Measurements from ENCODE around the gene WIPF2.
"Not testable (repeated sequence)": the region's sequence is repeated elsewhere in the genome, so short reads cannot be mapped to it uniquely, and the experiment has no call there.

WIPF2 gene

DNA sequence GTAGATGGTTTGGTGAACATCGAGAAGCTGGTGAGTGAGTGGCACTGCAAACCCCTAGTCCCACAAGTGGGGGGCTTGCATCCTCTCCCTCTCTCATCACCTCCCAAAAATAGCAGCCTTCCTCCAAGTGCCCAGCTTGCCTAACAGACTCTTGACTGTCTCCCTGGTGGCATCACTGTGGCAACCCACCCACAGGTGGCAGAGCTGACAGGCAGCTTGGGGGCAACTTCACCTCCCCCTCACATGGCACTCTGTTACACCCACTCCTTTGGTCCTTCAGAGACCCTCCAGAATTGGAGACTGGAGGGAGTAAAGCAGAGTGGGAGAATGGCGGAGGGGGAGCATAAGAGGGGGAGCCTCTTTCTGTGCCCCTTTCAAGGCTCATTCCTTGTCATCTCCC, 26.1 kb upstream of the WIPF2 start:
- DNase-seq (ENCODE audit: low read depth in 2 of 2): no peak

DNA sequence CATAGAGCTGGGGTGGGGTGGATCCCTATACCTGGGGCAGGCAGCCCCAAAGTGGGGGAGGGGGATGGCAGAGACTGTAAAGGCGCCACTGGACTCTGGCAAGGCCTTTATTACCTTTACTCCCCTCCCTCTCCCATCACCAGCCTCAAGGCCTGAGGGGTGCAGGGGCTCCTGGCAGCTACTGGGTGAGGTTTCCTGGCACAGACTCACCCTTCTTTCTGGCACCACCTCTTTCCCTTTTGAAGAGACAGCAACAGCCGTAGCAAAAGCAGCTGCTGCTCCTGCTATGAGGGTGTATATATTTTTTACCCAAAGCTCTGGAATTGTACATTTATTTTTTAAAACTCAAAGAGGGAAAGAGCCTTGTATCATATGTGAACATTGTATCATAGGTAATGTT, 24.3 kb upstream of the WIPF2 start:
- no peak for DNase-seq (ENCODE audit: low read depth in 2 of 2)

DNA sequence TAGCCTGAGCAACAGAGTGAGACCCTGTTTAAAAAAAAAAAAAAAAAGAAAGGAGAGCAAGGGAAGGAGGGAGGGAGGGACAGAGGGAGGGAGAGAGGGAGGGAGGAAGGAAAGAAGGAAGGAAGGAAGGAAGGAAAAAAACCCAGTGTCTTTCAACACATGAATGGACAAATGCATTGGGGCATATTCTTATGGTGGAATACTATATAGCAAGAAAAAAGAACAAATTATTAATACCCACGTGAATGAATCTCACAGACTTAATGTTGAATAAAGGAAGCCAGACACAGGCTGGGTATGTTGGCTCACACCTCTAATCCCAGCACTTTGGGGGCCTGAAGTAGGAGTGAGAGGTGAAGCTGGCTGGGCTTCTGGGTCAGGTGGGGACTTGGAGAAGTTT, 21.6 kb upstream of the WIPF2 start:
- DNase-seq (ENCODE audit: low read depth in 2 of 2): no peak

DNA sequence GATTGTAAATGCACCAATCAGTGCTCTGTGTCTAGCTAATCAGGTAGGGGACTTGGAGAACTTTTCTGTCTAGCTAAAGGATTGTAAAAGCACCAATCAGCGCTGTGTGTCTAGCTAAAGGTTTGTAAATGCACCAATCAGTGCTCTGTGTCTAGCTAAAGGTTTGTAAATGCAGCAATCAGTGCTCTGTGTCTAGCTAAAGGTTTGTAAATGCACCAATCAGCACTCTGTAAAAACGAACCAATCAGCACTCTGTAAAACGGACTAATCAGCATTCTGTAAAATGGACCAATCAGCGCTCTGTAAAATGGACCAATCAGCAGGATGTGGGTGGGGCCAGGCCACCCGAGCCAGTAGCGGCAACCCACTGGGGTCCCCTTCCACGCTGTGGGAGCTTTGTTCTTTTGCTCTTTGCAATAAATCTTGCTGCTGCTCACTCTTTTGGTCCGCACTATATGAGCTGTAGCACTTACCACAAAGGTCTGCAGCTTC, 21.1 kb upstream of the WIPF2 start:
- not testable (repeated sequence) for DNase-seq (ENCODE audit: low read depth in 2 of 2)

DNA sequence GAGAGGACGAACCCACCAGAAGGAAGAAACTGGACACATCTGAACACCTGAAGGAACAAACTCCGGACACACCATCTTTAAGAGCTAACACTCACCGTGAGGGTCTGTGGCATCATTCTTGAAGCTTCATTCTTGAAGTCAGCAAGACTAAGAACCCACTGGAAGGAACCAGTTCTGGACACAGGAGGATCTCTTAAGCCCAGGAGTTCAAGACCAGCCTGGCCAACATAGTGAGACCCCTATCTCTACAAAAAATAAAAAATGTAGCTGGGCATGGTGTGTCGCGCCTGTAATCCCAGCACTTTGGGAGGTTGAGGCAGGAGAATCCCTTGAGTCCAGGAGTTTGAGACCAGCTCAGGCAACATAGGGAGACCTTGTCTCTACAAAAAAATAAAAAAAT, 20.5 kb upstream of the WIPF2 start:
- no peak for DNase-seq (ENCODE audit: low read depth in 2 of 2)

DNA sequence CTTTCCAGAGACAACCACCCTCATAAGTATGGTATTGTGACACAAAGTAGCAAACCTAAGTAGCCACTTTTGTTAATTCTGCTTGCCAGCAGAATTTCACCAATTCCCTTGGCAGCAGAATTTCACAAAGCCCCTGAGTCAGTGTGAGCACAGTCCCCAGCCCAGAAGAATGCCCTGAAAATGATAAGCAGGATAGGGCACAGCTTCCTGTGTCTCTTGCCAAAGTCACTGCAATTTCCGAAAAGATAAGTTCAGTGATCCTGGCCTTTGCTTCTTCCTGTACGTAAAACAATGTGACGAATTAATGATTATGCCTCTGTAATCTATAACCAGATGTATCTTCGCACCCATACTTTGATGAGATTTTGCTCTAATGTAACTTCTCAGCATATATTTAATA, 16.0 kb upstream of the WIPF2 start:
- no peak for DNase-seq (ENCODE audit: low read depth in 2 of 2)

DNA sequence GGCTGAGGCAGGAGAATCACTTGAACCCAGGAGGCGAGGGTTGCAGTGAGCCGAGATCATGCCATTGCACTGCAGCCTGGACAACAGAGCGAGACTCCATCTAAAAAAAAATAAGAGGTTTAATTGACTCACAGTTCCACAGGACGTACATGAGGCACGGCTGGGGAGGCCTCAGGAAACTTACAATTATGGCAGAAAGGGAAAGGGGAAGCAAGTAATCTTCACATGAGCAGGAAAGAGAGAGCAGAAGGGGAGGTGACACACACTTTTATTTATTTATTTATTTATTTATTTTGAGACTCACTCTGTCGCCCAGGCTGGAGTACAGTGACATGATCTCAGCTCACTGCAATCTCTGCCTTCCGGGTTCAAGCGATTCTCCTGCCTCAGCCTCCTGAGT, 12.9 kb upstream of the WIPF2 start:
- not testable (repeated sequence) for DNase-seq (ENCODE audit: low read depth in 2 of 2)

DNA sequence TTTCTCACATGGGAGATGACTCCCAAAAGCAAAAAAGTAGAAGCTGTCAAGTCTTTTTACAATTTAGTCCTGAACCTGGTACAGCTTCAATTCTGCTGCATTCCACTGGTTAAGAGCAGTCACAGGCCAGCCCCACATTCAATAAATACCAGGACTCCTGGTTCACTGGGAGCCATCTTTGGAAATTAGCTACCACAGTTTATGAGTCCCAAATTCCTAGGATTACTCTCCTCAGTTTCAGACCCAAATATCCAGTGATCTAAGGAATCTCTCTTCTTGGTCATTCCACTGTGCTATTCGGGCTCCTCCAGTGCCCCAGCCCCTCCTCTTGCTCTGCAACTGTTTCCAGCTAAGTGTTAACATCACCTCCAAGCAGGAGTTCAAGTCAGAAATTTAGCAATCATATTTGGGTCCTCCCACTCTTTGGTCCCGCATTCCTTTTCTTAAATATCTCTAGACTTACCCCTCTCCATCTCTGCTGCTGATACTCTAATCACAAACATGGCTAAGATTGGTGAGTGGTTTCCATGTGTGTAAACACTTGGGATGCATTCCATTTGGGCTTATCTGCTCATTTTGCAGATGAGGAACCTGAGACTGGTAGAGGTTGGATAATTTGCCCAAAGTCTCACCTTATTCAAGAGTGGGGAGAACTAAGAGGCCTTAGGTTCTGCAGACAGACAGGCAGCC, 9.6 kb upstream of the WIPF2 start:
- DNase-seq (ENCODE audit: low read depth in 2 of 2): no peak

DNA sequence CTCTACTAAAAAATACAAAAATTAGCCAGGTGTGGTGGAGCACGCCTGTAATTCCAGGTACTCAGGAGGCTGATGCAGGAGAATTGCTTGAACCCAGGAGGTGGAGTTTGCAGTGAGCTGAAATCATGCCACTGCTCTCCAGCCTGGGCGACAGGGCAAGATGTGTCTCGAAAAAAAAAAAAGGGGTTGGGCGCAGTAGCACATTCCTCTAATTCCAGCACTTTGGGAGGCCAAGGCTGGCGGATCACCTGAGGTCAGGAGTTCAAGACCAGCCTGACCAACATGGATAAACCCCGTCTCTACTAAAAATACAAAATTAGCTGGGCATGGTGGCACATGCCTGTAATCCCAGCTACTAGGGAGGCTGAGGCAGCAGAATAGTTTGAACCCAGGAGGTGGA, 5.2 kb upstream of the WIPF2 start:
- not testable (repeated sequence) for DNase-seq (ENCODE audit: low read depth in 2 of 2)

DNA sequence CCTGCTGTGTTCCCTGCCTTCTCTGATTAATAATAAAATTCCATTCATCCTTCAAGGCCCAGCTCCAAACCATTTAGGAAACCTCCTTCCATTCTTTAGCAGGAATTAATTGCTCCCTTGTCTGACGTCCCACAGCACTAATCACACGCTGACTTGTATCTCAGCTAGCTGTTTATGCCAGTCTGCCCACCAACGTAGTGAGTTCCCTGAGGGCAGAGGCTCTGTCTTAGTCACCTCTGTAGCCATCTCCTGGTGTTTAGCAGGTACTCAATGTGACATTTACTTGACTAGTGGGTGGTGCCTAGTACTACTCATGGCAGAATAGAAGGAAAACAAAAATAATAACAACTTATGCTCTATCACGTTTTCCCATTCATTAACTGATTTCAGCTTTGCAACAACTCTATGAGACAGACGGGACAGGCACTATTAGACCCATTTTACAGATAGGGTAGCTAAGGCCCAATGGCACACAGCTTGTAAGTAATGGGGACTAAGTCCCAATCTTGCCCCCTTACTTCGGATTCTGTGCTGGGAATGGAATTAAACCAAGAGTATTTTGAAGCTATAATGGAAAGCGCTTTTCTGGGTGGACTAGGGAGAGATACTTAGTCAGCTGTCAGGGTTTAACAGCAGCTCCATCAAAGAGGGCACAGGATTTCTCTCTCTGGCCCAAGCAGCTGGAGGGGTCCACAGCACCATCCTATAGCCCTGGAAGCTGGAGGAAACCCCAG, 931 bp upstream of the WIPF2 start:
- no peak for DNase-seq (ENCODE audit: low read depth in 2 of 2)

DNA sequence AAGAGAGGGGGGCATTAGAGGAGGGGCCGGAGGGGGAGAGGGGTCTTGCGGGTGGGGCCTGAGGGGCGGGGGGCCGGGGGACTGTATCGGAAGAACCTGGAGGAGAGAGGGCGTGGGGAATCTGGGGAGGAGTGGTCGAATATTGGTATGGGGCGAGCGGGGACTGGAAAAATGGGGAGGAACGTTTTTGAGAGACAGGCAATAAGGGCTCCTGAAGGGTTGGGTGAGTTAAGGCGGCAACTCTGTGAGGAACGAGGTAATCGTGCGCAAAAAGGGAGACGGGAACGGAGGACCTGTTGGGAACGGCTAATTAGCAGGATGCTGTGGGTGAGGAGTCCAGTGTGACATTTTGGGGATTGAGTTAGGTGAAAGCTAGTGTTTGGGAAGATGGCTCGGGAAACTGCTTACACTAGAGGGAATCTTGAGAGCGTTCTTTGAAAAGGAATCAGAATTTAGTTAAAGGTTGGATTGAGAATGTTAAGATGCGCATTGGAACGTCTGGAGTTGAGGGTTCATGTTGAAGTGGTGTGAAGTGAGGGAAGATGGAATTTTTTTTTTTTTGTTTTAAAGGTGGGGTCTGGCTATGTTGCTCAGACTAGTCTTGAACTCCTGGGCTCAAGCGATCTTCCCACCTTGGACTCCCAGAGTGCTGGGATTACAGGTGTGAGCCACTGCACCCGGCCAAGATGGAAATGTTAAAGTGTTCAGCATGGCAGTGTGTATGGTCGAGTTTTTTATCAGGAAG, 662 bp downstream of the WIPF2 start:
- no peak for DNase-seq (ENCODE audit: low read depth in 2 of 2)

DNA sequence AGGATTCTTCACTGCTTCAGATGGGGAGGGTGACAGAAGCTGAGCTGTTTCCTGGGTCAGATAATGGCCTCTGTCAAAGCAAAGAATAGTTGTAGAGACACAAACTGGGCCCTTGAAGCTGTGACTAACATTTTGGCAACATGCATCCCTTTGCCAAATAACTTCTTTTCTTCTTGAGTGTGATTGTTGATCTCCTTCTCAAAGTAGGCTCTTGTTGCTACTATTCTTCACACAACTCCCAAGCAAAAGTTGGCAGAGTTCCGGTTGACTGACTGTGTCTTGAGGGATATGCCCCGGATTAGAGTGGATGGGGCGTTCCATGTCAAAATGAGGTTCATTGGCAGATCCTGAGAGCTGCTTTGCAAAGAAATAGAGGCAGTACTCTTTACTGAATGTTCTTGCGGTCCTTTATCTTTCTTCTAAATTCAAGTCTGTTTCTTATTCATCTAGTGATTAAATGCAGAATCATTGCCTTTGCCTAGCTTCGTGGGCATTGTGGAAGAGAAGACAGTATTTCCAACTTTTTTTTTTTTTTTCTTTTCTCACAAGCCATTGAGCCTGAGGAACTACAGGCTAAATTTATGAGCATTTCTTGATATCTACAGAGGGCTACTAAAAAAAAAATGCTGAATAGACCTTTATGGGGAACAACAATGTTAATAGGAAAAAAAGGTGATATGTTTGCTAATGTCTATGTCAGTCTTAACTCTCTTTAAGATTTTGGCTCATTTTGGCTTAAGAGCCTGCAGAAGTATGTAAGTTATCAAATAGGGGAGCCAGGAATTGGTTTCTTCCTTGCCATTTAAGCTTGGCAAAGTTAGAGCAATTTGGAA, 5.8 kb downstream of the WIPF2 start:
- no peak for DNase-seq (ENCODE audit: low read depth in 2 of 2)

DNA sequence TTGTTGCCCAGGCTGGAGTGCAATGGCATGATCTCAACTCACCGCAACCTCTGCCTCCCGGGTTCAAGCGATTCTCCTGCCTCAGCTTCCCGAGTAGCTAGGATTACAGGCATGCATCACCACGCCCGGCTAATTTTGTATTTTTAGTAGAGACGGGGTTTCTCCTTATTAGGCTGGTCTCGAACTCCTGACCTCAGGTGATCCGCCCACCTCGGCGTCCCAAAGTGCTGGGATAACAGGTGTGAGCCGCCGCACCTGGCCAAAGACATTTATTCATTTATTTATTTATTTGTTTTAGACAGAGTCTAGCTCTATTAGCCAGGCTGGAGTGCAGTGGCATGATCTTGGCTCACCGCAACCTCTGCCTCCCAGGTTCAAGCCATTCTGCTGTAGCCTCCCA, 10.0 kb downstream of the WIPF2 start:
- DNase-seq (ENCODE audit: low read depth in 2 of 2): not testable (repeated sequence)

DNA sequence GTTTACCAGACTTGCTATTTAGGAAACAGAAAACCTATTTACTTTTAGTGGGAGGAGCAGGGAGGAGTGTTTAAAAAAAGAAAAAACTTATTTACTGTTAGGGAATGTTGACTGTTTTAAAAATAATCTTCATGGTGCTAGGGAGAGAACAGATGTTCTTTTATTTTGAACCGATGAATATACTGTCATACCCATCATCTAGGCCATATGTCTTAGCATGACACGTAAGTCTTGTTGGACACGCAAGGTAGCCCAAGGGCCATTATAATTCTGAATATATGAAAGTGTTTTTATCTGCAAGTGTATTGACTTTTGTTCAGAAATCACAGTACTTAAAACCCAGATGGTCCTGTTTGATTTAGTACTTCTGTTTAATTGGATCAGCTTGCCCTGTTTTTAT, 11.6 kb downstream of the WIPF2 start:
- DNase-seq (ENCODE audit: low read depth in 2 of 2): no peak

DNA sequence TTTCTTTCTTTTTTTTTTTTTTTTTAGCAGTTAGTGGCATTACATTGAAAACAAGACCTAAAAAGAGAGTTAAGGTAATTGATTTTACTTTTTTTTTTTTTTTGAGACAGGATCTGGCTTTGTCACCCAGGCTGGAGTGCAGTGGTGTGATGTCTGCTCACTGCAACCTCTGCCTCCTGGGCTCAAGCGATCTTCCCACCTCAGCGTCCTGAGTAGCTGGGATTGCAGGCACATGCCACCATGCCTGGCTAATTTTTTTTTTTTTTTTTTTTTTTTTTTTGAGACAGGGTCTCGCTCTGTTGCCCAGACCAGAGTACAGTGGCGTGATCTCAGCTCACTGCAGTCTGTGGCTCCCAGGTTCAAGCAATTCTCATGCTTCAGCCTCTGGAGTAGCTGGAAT, 12.8 kb downstream of the WIPF2 start:
- not testable (repeated sequence) for DNase-seq (ENCODE audit: low read depth in 2 of 2)

DNA sequence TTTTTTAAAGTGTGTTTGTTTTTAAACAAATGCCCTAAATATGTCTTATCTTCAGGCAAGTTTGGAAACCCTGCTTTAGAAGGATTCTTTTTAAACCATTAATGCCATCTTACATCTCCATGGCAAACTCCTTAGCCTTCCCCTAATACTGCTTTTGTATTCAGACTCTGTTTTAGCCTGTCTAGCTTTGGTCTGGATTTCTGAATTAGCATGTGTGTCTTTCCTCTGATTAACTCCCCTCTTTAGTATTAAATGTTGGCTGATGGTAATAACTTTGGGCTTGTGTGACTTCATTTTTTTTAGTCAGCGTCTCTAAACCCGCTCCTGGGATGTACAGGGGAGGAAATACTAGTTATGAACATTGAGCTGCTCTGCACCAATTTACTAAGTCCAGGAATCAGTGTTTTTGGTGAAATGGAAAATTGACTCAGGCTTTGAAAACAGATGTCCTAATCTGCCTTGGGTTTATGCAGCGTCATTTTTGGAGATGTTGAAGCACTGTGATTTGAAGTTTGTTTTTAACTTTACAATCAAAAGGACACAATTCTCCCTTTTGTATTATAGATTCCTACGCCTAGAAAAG, 22.2 kb downstream of the WIPF2 start:
- DNase-seq (ENCODE audit: low read depth in 2 of 2): no peak

DNA sequence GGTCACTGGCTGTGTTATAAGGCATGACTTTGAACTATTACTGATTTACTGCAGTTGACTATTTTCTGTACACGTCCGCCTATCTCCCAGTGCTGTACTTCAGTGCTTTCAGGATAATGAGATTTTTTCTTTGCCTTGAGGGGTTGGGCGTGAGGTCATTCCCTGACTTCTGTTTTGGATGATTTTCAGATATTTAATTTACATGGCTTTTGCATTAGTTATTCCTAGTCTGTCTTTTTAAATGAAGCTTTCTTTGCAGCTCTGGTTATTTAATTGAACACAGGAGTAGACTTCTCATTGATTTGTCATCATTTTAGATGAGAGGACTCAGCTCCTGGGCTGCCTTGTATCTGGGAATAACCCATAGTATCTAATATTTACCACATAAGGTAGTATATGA, 23.7 kb downstream of the WIPF2 start:
- DNase-seq (ENCODE audit: low read depth in 2 of 2): no peak

DNA sequence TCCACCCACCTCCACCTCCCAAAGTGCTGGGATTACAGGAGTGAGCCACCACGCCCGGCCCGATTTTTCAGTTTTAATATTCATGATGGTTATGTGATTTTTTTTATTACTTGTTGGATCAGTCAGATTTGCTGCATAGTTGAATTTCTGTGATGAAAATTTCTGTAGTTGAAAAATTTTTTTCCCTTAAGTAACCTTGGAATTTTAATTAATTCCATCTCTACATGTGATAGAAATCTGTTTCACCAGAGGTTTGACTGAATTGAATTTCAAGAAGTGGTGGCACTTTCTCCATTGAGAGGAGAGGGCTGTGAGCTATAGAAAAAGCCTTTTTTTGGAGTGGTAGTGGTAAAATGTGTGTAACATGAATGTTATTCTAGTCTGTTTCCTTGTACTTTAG, 24.7 kb downstream of the WIPF2 start:
- DNase-seq (ENCODE audit: low read depth in 2 of 2): no peak

DNA sequence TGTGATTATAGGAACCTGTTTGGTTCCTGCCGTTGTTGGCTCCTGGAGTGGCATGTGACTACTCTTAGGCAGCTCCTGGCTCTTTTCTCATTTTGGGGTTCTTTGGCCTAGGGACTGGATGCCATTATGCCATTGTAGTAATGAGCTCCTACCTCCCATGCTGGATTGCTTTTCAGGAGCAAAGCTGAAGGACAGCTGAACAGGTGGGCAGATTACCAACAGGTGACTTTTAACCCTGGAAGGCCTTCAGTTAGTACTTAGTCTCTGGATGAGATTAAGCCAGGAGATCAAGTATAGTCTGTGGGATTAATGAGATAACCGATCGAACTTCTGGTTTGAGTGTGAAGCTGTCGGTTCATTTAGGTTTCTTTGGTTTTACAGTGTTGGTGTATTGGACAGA, 25.2 kb downstream of the WIPF2 start:
- DNase-seq (ENCODE audit: low read depth in 2 of 2): no peak

DNA sequence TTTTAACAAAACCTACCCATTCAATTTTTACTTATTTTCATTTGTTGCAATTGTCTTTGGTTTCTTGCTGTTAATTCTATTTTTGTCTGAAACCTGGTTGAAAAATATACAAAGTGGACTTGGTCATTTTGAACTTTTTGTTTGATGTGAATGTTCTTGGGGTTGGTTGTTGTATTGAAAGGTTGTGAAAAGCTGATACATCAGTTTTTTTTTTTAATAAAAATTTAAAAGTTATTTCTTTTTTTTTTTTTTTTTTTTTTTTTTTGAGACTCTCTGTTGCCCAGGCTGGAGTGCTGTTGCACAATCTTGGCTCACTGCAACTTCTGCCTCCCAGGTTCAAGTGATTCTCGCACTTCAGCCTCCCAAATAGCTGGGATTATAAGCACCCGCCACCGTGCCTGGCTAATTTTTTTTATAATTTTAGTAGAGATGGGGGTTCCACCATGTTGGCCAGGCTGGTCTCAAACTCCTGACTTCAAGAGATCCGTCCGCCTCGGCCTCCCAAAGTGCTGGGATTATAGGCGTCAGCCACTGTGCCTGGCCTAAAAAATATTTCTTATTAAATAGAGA, 28.9 kb downstream of the WIPF2 start:
- DNase-seq (ENCODE audit: low read depth in 2 of 2): no peak

DNA sequence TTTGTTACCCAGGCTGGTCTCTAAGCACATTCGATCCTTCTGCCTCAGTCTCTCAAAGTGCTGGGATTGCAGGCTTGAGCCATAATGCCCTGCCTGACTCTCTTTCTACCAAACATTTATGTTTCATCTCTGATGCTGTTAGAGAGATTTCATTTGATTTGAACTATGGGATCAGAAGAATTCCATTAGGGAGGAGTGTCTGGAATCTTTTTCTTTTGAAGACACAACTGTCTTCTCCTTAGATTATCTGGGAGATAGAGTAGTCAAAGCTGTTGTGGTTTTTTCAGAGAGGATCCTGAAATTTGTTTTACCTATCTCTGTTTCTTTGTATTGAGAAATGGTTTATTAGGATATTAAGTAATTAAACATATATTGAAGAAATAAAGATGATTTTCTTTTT, 29.4 kb downstream of the WIPF2 start:
- no peak for DNase-seq (ENCODE audit: low read depth in 2 of 2)

Measured in stimulated activated CD8-positive, alpha-beta memory T cell treated with anti-CD3 and anti-CD28 coated beads, Interleukin-7, amount 100 ng/mL, for 1 hour (primary cell).